ENCODE data around the gene XRCC1. TPM values are rescaled to one million over a fixed set of nuclear protein-coding genes. Genes with fewer than 3 reads are reported as not detected.
A peak's percentile ranks its signal among the peaks of the same experiment; 100 is the strongest.

XRCC1 gene
- total and polyA plus RNA-seq, 9 of the 15 experiments (the other 6 are each of a cell fraction or from before 2014, with no cell fraction given), result 1.5 to 36.9 (median 24.9) TPM

GRCh38 chr19:43503501-43504425 is 71.6 kb downstream of the XRCC1 start (continued):
- TF ChIP-seq CTCF (IDR thresholded peaks at IDR 0.05 in 2 of 3, conservative IDR thresholded peaks at IDR 0.05 in 1 of 3; ENCODE audit: insufficient read depth in 2 of 3, low read depth in 1 of 3, low read length in 3 of 3), result peak in 2 of 3 experiments; percentile 26 to 52; a peak in 2 of 6 replicates
- TF ChIP-seq ZNF146 (CRISPR knock-in tag; IDR thresholded peaks at IDR 0.05; ENCODE audit: unreplicated experiment), result no peak
- TF ChIP-seq KDM1A (IDR thresholded peaks at IDR 0.05), result no peak
- TF ChIP-seq NR4A1 (CRISPR knock-in tag; IDR thresholded peaks at IDR 0.05), result no peak
- TF ChIP-seq NR4A1 (tag; IDR thresholded peaks at IDR 0.05), result no peak
- TF ChIP-seq ZNF511 (CRISPR knock-in tag; IDR thresholded peaks at IDR 0.05), result 0 out of 2 replicates have a peak, but pooled peaks have one; percentile 23
- no peak for TF ChIP-seq NFATC3 (IDR thresholded peaks at IDR 0.05)
- peak; percentile 49 for TF ChIP-seq L3MBTL2 (IDR thresholded peaks at IDR 0.05)
- no peak for TF ChIP-seq TFAM (CRISPR knock-in tag; conservative IDR thresholded peaks at IDR 0.05)
- TF ChIP-seq MTA3 (IDR thresholded peaks at IDR 0.05; ENCODE audit: borderline replicate concordance), result peak; percentile 29; the same call in 1 of the 2 replicates
- 0 out of 2 replicates have a peak, but pooled peaks have one; percentile 42 for TF ChIP-seq ETS1 (conservative IDR thresholded peaks at IDR 0.05; ENCODE audit: control insufficient read depth, low read depth, low read length)
- peak; percentile 58; the same call in 1 of the 2 replicates for TF ChIP-seq LCOR (CRISPR knock-in tag; IDR thresholded peaks at IDR 0.05)
- 0 out of 2 replicates have a peak, but pooled peaks have one; percentile 16 for TF ChIP-seq CBFA2T3 (IDR thresholded peaks at IDR 0.05)
- TF ChIP-seq ZNF224 (CRISPR knock-in tag; IDR thresholded peaks at IDR 0.05), result no peak
- peak; percentile 69; the same call in 1 of the 2 replicates for TF ChIP-seq AFF4 (CRISPR knock-in tag; IDR thresholded peaks at IDR 0.05)
- TF ChIP-seq ZNF232 (CRISPR knock-in tag; IDR thresholded peaks at IDR 0.05), result no peak
- 0 out of 2 replicates have a peak, but pooled peaks have one; percentile 6 for TF ChIP-seq TOE1 (IDR thresholded peaks at IDR 0.05; ENCODE audit: borderline replicate concordance)
- TF ChIP-seq TOE1 (CRISPR knock-in tag; IDR thresholded peaks at IDR 0.05; ENCODE audit: borderline replicate concordance, low read depth), result no peak
- TF ChIP-seq TCF15 (CRISPR knock-in tag; IDR thresholded peaks at IDR 0.05), result no peak
